ENCODE measurements around the gene SORBS2. TPM values are rescaled to one million over a fixed set of nuclear protein-coding genes. Genes with fewer than 3 reads are reported as not detected.

SORBS2 gene
- total RNA-seq, 1 experiment from 2014 or later = 9.7 TPM

DNA sequence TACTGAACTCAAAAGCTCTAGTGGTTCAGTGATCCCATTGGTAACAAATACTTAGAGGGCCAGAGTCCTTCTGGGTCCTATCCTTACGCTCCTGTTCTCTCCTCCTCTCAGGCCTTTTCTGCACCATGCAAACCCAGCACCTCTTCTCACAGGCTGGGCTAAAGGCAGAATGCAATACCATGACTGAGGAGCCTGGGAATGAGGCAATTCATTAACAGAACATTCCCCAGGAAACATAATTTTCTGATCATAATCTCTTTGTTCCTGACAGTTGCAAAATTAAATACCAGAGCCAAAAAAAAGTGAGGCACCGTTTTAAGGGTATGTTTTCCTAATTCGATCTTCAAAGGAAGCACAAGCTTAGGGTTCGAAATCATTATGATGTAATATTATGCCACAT lies 9.0 kb downstream of the SORBS2 start:
- H3K27me3 Mint-ChIP-seq (ENCODE audit: low read depth) = no peaks in the 10 kb centered on the region
- H3K4ac ChIP-seq (ENCODE audit: low read depth, low read length) = no peak overlapping the region
- no peak overlapping the region for H2BK120ac ChIP-seq (ENCODE audit: low read depth, low read length, poor library complexity, severe bottlenecking)
- no peak overlapping the region for H3K18ac ChIP-seq (ENCODE audit: insufficient read length, low read depth, low read length)
- H2AFZ ChIP-seq (ENCODE audit: low read length) = no peak overlapping the region
- H2BK15ac ChIP-seq (ENCODE audit: low read depth, low read length) = no peak overlapping the region
- no peak overlapping the region for H3K23ac ChIP-seq (ENCODE audit: insufficient read length, low read depth, low read length)
- H3K23me2 ChIP-seq (ENCODE audit: insufficient read length, low read depth, low read length, poor library complexity, severe bottlenecking) = no peaks in the 10 kb centered on the region
- no peak overlapping the region for H3K27ac ChIP-seq (ENCODE audit: insufficient read length, low read depth, low read length)
- no peak for DNase-seq
- no peak overlapping the region for H4K8ac ChIP-seq (replicated peaks; ENCODE audit: insufficient read length, low read depth, low read length)
- H3K4me3 Mint-ChIP-seq = no peak overlapping the region
- H4K91ac ChIP-seq (ENCODE audit: insufficient read length, low read depth, low read length) = no peak overlapping the region
- H3K14ac ChIP-seq (ENCODE audit: insufficient read depth, low read length) = no peak overlapping the region
- no peaks in the 10 kb centered on the region for H3K9me3 ChIP-seq (ENCODE audit: control insufficient read depth, low read depth, low read length)
- WGBS (ENCODE audit: extremely low coverage, insufficient read length, low lambda C conversion rate) = no CpG with 5 or more reads among the region's 4 CpGs
- no peak overlapping the region for H2BK5ac ChIP-seq (ENCODE audit: insufficient read length, low read length)
- TF ChIP-seq, protein P1, sequence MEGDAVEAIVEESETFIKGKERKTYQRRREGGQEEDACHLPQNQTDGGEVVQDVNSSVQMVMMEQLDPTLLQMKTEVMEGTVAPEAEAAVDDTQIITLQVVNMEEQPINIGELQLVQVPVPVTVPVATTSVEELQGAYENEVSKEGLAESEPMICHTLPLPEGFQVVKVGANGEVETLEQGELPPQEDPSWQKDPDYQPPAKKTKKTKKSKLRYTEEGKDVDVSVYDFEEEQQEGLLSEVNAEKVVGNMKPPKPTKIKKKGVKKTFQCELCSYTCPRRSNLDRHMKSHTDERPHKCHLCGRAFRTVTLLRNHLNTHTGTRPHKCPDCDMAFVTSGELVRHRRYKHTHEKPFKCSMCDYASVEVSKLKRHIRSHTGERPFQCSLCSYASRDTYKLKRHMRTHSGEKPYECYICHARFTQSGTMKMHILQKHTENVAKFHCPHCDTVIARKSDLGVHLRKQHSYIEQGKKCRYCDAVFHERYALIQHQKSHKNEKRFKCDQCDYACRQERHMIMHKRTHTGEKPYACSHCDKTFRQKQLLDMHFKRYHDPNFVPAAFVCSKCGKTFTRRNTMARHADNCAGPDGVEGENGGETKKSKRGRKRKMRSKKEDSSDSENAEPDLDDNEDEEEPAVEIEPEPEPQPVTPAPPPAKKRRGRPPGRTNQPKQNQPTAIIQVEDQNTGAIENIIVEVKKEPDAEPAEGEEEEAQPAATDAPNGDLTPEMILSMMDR (conservative IDR thresholded peaks at IDR 0.05) = no peak
- peaks cover 11 to 17% of the 10 kb centered on the region in 2 experiments for H3K4me1 Mint-ChIP-seq
- no peaks in the 10 kb centered on the region; a peak in 2 of 5 replicates for H3K9me3 Mint-ChIP-seq
- H3K4me2 ChIP-seq (ENCODE audit: insufficient read depth, insufficient read length, low read length) = no peak overlapping the region
- no peak overlapping the region for H4K5ac ChIP-seq (ENCODE audit: insufficient read length, low read depth, low read length)
- H3K79me2 ChIP-seq (ENCODE audit: insufficient read depth, low read length) = no peaks in the 10 kb centered on the region
- H3T11ph ChIP-seq (ENCODE audit: low read length) = no peak overlapping the region
- H2AK5ac ChIP-seq (ENCODE audit: insufficient read length, low read length) = no peak overlapping the region
- no peaks in the 10 kb centered on the region for H3K79me1 ChIP-seq (ENCODE audit: insufficient read depth, low read depth, low read length, poor library complexity, severe bottlenecking)
- no peak overlapping the region for H2BK12ac ChIP-seq (ENCODE audit: insufficient read length, low read depth, low read length)
- H3K56ac ChIP-seq (ENCODE audit: insufficient read length, low read depth, low read length) = no peak overlapping the region
- H3K27me3 ChIP-seq (ENCODE audit: insufficient read depth, low read length) = no peaks in the 10 kb centered on the region
- no peak overlapping the region for H2BK20ac ChIP-seq (ENCODE audit: low read depth, low read length, poor library complexity, severe bottlenecking)
- peaks cover 2% of the 10 kb centered on the region for H3K4me1 ChIP-seq (ENCODE audit: insufficient read depth, low read length)
- no peak overlapping the region; a peak in 1 of 7 replicates for H3K27ac Mint-ChIP-seq
- H3K36me3 Mint-ChIP-seq (ENCODE audit: insufficient read depth in 1 of 3, low read depth in 3 of 3) = peaks cover 0 to 8% (median 0%) of the 10 kb centered on the region in 3 experiments; a peak in 3 of 7 replicates
- H3K9ac ChIP-seq (ENCODE audit: extremely low read depth, insufficient read length, low read length) = no peak overlapping the region
- no peaks in the 10 kb centered on the region for H4K20me1 ChIP-seq (ENCODE audit: control insufficient read depth, insufficient read depth, insufficient read length)
